ENCODE measurements around the gene CEMIP2. TPM values are rescaled to one million over a fixed set of nuclear protein-coding genes. Genes with fewer than 3 reads are reported as not detected.

CEMIP2 gene
- total RNA-seq, 3 donors from 2014 or later: 79.0 to 144 (median 81.2) TPM

DNA sequence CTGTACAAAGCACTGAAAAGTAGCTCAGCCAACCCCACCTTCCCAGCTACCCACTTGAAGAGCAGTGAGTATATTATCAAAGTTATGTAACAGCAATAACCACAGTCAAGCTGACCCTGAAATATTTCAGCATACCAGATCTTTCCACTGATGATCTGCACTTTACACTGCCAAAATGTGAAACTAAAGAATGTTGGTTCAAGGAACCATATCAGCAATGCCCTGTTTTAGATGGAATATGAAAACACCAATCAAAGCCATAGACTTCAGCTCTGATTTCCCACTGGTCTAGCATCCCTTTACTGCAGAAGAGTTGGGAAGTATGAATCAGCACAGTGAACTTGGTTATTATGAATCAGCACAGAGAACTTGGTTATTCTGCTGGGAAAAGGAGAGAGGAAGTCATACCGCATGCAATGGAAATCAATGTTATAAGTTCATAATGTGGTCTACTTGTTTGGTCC lies 20.0 kb downstream of the CEMIP2 start:
- DNase-seq (ENCODE audit: low spot score in 2 of 2): no peak
- Histone ChIP-seq H3K27me3 (no peaks in the 10 kb centered on the region), H3K27ac (no peak overlapping the region), H3K4me1 (no peaks in the 10 kb centered on the region), H3K9me3 (no peaks in the 10 kb centered on the region), H3K4me3 (no peak overlapping the region), H3K36me3 (no peaks in the 10 kb centered on the region)
- intact Hi-C loops (cut with DNase I; ENCODE audit: low total_unique reads): no loop called here
- TF ChIP-seq POLR2A (IDR thresholded peaks at IDR 0.05) (no peak), POLR2AphosphoS5 (IDR thresholded peaks at IDR 0.05) (no peak)
- TF ChIP-seq, protein P1, sequence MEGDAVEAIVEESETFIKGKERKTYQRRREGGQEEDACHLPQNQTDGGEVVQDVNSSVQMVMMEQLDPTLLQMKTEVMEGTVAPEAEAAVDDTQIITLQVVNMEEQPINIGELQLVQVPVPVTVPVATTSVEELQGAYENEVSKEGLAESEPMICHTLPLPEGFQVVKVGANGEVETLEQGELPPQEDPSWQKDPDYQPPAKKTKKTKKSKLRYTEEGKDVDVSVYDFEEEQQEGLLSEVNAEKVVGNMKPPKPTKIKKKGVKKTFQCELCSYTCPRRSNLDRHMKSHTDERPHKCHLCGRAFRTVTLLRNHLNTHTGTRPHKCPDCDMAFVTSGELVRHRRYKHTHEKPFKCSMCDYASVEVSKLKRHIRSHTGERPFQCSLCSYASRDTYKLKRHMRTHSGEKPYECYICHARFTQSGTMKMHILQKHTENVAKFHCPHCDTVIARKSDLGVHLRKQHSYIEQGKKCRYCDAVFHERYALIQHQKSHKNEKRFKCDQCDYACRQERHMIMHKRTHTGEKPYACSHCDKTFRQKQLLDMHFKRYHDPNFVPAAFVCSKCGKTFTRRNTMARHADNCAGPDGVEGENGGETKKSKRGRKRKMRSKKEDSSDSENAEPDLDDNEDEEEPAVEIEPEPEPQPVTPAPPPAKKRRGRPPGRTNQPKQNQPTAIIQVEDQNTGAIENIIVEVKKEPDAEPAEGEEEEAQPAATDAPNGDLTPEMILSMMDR (IDR thresholded peaks at IDR 0.05): no peak

DNA sequence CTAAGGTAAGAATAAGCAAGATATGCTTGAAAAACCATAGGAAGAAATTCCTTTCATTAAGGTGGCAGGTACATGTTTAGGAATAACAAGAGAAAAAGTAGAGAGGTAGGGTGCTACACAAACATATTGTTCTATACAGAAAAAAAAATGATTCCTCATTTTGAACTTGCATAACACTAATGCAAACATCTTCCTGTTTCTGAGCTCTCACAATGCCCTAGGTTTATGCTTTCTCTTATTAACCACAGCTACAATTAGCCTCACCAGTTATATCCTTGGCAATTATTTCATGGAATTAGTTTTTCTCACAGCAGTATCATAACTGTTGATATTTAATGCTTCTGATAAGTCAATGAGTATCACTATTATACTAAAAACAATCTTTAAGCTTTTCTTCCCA lies 20.7 kb downstream of the CEMIP2 start:
- intact Hi-C loops (cut with DNase I; ENCODE audit: low total_unique reads): no loop called here
- H3K36me3 ChIP-seq: no peaks in the 10 kb centered on the region
- no peaks in the 10 kb centered on the region for H3K4me1 ChIP-seq
- TF ChIP-seq, protein P1 (IDR thresholded peaks at IDR 0.05): no peak
- TF ChIP-seq POLR2AphosphoS5 (IDR thresholded peaks at IDR 0.05) (no peak), POLR2A (IDR thresholded peaks at IDR 0.05) (no peak)
- no peak overlapping the region for H3K27ac ChIP-seq
- H3K4me3 ChIP-seq: no peak overlapping the region
- no peak for DNase-seq (ENCODE audit: low spot score in 2 of 2)
- no peaks in the 10 kb centered on the region for H3K9me3 ChIP-seq
- no peaks in the 10 kb centered on the region for H3K27me3 ChIP-seq

DNA sequence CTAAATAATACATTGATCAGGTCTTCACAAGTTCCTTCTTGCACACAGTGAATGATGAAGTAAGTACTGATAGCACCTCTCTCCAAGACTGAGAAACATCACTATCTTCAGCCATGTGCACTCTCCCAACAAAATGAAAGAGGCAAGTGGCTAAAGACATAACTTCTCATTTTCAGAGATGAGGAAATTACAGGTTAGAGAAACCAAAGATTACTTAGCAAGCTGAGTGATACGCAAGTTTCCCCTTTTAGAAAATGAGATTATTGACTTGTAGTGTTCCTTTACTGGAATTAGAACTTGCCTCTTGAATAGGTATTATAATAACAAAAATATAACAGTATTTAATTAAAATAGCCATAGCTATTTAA lies 21.6 kb downstream of the CEMIP2 start:
- Histone ChIP-seq H3K27ac (no peak overlapping the region), H3K4me1 (no peaks in the 10 kb centered on the region), H3K9me3 (no peaks in the 10 kb centered on the region), H3K4me3 (no peak overlapping the region), H3K36me3 (no peaks in the 10 kb centered on the region), H3K27me3 (no peaks in the 10 kb centered on the region)
- intact Hi-C loops (cut with DNase I; ENCODE audit: low total_unique reads): no loop called here
- TF ChIP-seq POLR2AphosphoS5 (IDR thresholded peaks at IDR 0.05) (no peak), POLR2A (IDR thresholded peaks at IDR 0.05) (no peak)
- TF ChIP-seq, protein P1 (IDR thresholded peaks at IDR 0.05): no peak
- no peak for DNase-seq (ENCODE audit: low spot score in 2 of 2)

DNA sequence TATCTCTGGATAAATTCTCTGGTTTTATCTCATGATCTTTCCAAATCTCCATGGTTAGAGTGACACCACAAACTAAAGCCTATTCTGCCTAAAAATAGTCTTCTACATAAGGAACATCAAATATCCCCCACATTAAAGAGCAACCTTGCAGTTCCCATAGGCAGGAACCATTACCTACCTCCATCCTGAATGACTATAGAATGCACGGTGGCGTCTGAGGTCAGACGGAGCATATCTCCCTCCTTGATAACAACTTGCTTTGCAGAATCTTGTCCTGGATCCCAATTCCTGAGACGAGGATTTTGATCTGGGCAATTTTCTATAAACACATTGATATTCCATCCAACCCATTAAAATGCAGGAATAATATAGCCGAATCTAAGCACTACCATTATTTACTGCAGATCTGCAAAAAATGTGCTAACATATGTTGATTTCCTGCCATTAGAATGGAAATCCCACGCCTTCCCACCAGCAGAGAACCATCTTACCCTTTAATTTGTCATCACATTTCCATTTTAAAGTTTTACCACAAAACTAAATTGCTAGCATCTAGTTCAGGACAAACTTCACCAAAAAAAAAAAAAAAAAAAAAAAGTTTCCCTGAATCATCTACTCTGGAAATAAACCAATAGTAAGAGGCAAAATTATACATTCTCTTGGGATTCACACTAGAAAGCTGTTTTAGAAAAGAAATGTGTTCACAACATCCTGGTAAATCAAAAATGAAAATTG lies 22.1 kb downstream of the CEMIP2 start:
- Histone ChIP-seq H3K4me1 (no peaks in the 10 kb centered on the region), H3K27me3 (no peaks in the 10 kb centered on the region), H3K9me3 (no peaks in the 10 kb centered on the region), H3K36me3 (no peaks in the 10 kb centered on the region), H3K4me3 (no peak overlapping the region), H3K27ac (no peak overlapping the region)
- intact Hi-C loops (cut with DNase I; ENCODE audit: low total_unique reads): no loop called here
- no peak for TF ChIP-seq POLR2A (IDR thresholded peaks at IDR 0.05)
- no peak for TF ChIP-seq POLR2AphosphoS5 (IDR thresholded peaks at IDR 0.05)
- TF ChIP-seq, protein P1 (IDR thresholded peaks at IDR 0.05): no peak
- DNase-seq (ENCODE audit: low spot score in 2 of 2): no peak

DNA sequence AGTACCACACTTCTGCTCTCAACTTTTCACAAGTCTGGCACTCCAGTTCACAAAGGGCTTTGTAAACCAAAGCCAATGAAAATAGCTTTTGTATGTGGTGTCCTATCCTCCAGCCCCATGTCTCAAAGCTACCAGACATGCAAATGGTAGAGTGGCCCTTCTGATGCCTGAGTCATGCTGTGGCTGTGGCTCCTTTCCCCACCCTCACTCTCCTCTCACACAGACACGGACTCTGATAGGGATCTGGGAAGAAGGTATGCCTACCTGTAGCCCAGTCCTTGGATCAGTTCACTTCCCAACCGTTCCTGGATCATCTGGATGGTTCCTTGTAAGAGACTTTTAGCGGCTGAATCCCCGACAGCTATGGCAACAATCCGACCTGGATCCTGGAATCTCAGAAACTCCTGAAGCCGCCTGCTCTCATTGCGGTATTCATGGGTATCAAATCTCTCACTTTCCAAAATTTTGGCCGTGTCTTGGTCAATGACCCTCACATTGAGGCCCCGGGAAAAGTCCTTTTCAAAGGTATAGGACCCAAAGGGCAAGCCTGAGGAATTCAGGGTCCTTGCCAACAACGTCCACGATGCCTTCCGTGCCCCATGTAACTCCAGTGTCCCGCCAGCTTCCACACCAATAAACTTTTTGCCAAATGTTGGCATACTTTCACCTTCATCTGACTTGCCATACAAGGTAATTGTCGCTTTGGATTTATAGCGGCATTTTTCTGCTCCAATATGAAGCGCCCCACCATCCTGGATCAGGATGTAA lies 23.4 kb downstream of the CEMIP2 start:
- DNase-seq (ENCODE audit: low spot score in 2 of 2): no peak
- TF ChIP-seq POLR2AphosphoS5 (IDR thresholded peaks at IDR 0.05) (no peak), POLR2A (IDR thresholded peaks at IDR 0.05) (no peak)
- TF ChIP-seq, protein P1 (IDR thresholded peaks at IDR 0.05): no peak
- H3K4me3 ChIP-seq: no peak overlapping the region
- H3K4me1 ChIP-seq: no peaks in the 10 kb centered on the region
- intact Hi-C loops (cut with DNase I; ENCODE audit: low total_unique reads): no loop called here
- H3K27ac ChIP-seq: no peak overlapping the region
- no peaks in the 10 kb centered on the region for H3K27me3 ChIP-seq
- no peaks in the 10 kb centered on the region for H3K36me3 ChIP-seq
- H3K9me3 ChIP-seq: no peaks in the 10 kb centered on the region
